GM23338 (cell line): Measurements from ENCODE around the gene UBQLN4.

Experiments used
- EZH2phosphoT487 ChIP-seq: fragments of 200-600 bp; sonication (generic); IDR thresholded peaks from one replicate; pipeline ENCODE4 v1.8.1; 2018; ENCODE audit warnings: antibody characterized with exemption; ENCODE audit not compliant: unreplicated experiment
- POLR2AphosphoS5 ChIP-seq: IDR thresholded peaks from 2 replicates; pipeline ENCODE4 v1.6.1; 2016; ENCODE audit warnings: antibody characterized with exemption, low read depth
- TF ChIP-seq, protein P1 (sequence below), 2 experiments: fragments of 200-600 bp in 1 of 2; sonication (generic) in 1 of 2; conservative IDR thresholded peaks; 2 replicates each; pipeline versions ENCODE4 v1.5.1 to v1.6.1; 2016 to 2017; ENCODE audit warnings: antibody characterized with exemption in 2 of 2, low read depth in 2 of 2, mild to moderate bottlenecking in 2 of 2, moderate library complexity in 1 of 2

DNA sequence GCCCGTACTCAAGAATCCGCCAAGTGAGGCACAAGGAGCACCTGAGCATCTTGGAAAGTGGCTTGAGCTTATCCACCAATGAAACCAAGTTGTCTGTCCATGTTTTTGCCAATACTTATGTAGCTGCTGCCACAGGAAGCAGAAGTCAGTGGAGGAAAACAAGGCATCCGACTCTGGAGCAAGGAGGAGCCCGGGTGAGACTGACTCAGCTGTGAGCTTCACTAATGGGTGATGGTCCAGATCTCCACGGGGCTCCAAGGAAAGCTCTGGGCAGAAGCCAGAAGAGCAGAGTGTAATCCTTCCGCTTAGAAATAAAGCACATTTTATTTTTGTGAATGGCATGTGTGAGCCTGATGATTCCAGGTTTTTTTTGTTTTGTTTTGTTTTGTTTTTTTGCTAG lies 20.6 kb downstream of the UBQLN4 start:
- TF ChIP-seq, protein P1, sequence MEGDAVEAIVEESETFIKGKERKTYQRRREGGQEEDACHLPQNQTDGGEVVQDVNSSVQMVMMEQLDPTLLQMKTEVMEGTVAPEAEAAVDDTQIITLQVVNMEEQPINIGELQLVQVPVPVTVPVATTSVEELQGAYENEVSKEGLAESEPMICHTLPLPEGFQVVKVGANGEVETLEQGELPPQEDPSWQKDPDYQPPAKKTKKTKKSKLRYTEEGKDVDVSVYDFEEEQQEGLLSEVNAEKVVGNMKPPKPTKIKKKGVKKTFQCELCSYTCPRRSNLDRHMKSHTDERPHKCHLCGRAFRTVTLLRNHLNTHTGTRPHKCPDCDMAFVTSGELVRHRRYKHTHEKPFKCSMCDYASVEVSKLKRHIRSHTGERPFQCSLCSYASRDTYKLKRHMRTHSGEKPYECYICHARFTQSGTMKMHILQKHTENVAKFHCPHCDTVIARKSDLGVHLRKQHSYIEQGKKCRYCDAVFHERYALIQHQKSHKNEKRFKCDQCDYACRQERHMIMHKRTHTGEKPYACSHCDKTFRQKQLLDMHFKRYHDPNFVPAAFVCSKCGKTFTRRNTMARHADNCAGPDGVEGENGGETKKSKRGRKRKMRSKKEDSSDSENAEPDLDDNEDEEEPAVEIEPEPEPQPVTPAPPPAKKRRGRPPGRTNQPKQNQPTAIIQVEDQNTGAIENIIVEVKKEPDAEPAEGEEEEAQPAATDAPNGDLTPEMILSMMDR (conservative IDR thresholded peaks at IDR 0.05; ENCODE audit: low read depth in 2 of 2) = no peak
- no peak for TF ChIP-seq POLR2AphosphoS5
- TF ChIP-seq EZH2phosphoT487 = no peak
